ENCODE measurements around the gene INSM2.

- TF ChIP-seq IRF3 (IDR thresholded peaks at IDR 0.05) (no peak), RAD51 (IDR thresholded peaks at IDR 0.05) (no peak), POLR2A (IDR thresholded peaks at IDR 0.05; ENCODE audit: low read depth, low read length) (no peak), TAF1 (IDR thresholded peaks at IDR 0.05; ENCODE audit: borderline replicate concordance, low read depth, low read length) (no peak), PKNOX1 (IDR thresholded peaks at IDR 0.05) (no peak), HCFC1 (IDR thresholded peaks at IDR 0.05; ENCODE audit: low read length) (no peak)
Observed at GRCh38 chr14:35492569-35493014, 41.4 kb upstream of the INSM2 start.

Measured in GM12878 (cell line).